HG02981 (cell line): ENCODE measurements around the gene VWA8.
"Not testable (repeated sequence)": the region's sequence is repeated elsewhere in the genome, so short reads cannot be mapped to it uniquely, and the experiment has no call there.

Experiments used
- ATAC-seq: cut with Tn5 transposase; IDR thresholded peaks from one replicate; pipeline ENCODE4 v1.9.1; 2021; ENCODE audit warnings: mild to moderate bottlenecking, moderate library complexity; ENCODE audit not compliant: unreplicated experiment

Gene VWA8

DNA sequence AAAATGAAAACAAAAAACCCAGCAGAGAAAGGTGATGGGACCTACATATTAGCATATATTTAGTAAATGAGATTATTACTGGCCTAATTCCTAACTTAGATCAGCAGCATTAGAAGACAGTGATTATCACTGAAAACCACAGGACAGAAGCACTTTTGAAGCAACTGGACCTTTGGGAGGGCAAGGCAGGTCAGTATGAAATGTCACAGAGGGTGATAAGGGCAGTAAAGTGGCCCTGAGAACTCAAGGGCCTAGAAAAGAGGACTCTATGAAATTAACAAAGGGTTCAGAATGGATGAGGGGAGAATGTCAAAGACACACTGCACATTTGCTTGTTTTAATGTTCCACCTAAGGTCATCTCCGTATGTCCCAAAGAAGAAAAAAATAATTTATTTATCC is 148.7 kb downstream of the VWA8 start:
- ATAC-seq, result no peak

DNA sequence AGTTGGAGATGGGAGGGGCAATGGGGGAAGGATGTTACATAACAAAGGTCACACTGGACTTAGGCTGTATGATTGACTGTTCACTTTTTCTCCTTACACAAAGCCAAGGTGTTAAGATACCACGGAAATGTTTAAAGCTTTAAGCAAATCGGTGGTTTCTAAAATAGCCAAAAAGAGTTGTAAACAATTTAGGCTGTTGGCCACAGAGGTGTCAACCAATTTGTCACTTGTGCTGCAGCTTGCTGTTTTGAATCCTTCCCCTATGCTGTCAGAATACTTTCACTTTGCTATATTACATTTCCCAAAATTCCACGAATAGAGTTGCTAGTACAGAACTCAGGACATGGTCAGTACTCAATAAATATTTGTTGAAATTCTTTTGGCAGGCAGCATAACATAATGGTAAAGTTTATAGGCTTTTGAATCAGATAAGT is 149.3 kb downstream of the VWA8 start:
- ATAC-seq, result no peak

DNA sequence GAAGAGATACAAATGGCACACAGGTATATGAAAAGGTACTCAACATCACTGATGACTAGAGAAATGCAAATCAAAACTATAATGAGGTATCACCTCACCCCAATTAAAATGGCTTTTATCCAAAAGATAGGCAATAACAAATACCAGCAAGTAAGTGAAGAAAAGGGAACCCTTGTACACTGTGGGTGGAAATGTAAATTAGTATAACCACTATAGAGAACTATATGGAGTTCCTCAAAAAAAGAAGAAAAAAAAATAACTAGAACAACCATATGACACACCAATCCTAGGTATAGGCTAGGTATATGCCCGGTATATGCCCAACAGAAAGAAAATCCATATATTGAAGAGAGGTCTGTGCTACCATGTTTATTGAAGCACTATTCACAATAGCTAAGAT is 150.9 kb downstream of the VWA8 start:
- no peak for ATAC-seq

DNA sequence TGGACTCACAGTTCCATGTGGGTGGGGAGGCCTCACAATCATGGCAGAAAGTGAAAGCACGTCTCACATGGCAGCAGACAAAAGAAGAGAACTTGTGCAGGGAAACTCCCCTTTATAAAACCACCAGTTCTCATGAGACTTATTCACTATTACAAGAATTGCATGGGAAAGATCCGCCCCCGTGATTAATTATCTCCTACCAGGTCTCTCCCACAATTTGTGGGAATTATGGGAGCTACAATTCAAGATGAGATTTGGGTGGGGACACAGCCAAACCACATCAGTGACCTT is 157.5 kb downstream of the VWA8 start:
- not testable (repeated sequence) for ATAC-seq

DNA sequence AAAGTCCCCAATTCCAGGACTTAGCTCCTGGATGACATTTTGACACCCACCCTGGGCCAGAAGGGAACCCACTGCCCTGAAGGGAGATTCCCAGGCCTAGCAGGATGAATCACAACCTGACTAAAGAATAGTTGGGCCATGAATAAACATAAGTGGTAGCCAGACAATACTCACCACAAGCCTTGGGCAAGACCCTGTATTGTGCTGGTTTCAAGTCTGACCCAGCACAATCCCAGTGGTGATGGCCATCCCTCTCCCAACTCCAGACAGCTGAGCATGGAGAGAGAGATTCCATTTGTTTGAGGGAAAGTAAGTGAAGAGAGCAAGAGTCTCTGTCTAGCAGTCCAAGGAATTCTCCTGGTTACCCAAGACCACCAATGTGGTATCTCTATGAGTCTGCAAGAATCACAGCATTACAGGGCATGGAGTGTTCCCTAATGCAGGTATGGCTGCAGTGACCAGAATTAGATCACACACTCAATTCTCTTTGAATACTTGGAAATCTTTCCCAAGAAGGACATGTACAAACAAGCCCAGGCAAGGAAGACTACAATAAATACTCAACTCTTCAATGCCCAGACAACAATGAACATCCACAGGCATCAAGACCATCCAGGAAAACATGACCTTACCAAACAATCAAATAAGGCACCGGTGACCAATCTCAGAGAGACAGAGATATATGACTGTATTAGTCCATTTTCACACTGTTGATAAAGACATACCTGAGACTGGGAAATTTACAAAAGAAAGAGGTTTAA is 158.0 kb downstream of the VWA8 start:
- ATAC-seq, result no peak

DNA sequence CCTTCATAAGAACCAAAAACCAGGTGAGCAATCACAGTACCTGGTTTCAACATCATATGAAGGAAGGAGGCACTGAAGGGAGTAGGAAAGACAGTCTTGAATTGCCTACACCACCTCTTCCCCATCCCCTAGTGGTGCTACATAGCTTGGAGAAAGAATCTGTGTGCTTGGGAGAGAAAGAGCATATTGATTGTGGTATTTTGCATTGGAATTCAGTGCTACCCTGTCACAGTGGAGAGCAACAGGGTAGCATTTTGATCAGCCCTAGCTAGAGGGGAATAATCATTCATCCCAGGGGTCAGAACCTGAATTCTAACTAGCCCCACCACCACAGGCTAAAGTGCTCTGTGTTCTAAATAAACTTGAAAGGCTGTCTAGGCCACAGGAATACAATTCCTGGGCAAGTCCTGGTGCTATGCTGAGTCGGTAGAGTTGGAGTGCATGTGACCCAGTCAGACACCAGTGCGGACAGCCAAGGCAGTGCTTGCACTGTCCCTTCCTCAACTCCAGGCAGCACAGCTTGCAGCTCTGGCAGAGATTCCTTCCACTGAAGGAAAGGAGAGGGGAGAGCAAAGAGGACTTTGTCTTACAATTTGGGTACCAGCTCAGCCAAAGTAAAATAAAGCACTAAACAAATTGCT is 158.7 kb downstream of the VWA8 start:
- ATAC-seq, result no peak

DNA sequence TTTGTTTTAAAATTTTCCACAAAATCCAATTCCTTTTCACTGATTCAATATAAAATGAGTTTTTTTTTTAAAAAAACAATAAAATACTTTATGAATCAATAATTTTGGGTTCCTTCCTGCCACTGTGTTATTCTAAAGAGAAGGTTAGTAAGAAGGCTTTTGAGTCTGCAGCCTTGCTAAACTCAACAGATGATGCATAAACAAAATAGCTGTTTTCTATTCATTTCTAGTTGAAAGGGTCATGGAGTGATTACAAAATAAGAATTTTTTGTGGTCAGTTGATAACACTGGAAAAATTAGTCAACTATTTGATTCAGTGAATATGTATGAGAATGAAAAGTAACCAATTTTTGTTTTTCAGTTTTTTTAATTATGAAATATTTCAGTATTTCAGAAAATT is 169.9 kb downstream of the VWA8 start:
- ATAC-seq, result no peak

DNA sequence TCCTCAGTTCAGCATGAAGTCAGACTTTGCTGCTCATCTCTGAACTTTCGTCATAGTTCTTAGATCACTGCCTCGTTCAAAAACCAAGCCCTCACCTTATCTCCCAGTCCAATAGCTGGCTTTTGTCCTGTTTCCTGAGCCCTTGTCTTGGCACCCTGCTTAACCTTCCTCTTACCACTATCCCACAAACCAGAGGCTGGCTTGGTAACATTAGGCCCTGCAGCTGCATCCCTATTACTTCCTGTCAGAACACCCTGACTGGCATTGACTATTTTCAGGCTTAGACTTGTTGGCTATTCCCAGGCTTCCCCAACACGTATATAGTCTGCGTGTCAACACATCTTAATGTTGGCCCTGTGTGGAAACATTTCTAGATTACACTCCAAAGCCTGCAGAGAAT is 172.4 kb downstream of the VWA8 start:
- no peak for ATAC-seq

DNA sequence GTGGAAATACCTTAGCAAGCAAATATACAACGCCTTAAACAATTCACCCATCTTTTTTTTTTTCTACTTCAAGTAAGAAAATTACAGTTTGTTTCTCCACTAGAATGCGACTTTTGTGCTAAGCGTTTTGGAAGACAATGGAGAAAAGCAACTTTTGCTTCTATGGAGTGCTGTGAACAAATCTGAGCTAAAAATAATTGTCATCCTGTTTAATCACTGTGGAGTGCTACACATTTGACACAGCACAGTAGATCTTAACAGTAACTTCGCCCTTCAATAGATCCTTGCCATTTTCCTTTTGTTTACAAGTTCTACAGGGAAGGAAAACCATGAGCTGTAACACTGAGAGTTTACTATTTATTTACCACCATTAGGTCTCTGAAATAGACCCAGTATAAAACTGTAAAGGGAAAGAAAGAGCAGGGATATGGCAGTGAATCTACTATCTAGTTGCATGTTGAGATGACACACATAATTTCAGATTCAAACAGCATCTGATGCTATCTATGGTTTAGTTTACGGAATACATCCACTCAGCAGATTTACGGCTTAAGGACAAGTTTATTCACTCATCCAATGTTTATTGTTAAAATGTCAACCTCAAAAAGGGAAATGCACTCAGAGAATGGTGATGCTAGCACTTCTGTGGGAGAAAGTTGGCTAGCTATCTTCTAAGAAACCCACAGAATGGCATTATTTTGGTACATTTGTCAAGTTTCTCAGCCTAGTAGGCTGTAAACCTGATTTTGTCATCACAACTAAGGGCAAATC is 175.3 kb downstream of the VWA8 start:
- no peak for ATAC-seq

DNA sequence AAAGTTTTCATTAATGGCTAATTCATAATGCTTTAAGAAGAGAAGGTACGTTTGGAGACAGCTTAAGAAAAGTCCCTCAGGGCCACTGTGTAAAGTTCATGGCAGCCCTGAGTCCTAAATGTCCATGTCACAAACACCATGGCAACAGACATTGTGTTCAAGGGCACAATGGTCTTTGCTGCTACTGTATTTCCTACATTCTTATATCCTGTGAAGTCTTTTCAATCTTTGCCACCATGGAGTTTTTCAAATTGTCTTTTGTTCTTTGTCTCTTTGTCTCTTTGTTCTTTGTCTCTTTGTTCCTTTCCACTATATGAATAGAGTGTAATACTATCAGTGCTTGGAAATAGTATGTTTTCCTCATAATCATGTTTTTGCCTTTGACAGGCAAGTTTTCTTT is 178.8 kb downstream of the VWA8 start:
- ATAC-seq, result no peak

DNA sequence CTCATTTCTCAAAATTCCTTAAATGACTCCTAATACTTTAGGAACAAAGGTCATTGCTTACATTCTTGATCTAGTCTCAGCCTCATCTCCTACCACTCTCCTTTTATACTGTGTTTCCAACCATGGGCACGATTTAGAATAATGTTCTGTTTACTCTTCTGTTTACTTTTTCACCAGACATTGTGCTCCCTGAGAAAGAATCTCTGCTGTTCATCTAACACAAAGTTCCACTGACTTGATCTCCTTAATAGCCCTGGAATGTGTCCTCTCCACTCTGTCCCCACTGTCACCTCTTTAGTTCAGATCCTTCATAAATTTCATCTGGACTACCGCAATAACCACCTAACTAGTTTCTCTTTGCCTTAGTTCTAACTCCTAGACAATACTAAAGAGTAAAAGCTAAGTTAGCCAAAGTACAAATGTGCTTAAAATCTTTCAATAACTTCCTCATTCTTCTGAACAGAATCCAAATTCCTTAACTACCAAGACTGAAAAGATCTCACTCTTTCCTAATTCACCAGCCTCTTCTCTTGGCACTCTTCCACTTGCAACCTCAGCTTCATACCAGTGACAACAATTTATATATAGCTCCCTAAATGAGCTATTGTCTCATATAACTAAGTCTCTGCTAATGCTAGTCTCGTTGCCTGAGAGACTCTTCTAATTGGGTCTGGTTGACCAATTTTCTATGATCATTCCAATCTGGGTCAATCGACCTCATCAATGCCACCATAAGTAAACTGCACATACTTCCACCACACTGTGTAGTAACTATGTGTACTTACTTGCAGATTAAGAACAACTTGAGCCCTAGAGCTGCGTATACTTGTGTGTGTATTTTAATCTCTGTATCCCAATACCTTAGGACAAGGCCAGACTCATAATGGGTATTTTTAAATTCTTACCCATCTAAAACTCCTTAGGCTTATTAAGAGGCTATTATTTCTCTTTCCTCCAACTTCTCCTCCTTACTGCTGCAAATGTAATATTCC is 179.9 kb downstream of the VWA8 start:
- no peak for ATAC-seq

DNA sequence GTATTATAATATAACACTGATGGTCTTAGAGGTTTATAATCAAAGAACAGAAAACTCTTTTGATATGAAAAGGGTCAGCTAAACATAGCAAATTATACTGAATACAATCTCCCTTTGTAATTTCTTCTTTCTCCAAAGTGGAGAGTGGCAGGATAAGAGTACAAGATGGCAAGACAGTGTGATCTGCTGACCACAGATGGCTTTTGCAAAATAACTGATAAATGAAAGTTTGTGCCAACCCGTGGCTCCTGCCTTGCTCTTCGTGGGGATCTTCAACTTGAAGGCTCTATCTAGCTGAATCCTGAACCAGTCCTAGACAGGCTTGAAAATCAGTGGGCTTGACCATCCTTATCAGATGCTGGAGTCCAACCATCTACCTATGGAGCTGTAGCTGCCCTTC is 185.7 kb downstream of the VWA8 start:
- no peak for ATAC-seq

DNA sequence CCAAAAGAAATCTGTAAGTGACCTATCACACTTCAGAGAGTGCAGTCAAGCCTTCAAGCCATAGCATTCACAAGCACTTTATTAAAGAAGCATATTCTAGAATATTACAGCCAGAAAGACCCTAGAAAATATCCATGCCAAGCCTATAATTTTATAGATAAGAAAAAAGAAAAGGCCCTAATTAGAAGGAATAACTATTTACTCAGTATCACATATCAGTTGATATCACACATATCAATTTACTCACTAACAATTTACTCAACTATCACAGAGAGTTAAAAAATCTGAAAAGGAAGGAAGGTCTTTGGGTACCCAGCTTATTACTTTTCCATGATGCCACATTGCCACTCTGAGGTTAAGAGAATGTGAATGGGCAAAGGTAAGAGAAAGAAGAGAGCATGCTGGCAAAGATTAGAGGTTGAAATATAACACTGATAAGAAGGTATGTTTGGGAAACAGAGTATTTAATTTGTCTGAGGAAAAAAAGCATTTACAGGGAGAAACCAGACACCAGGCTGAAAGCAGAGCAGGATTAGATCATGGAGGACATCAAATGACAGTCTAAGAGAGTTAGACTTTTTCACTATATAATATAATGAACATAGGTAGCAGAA is 186.2 kb downstream of the VWA8 start:
- ATAC-seq, result no peak

DNA sequence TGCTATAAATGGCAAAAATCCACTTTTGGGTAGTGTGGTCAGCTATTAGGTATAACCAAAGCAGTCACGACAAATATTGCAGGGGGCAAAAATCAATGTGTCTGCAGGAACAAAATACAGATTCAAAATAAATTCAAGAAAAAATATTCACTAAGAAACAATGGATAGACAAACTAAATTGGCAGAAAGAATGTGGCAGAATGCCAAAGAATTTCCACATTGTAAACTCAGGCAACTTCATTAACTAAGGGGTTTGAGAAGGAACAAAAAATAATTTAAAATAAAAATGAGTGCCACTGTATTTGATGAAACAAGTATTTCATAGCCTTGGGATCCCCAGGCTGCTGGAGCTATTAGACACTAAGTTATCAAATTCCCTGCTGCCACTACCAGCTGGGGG is 193.1 kb downstream of the VWA8 start:
- ATAC-seq, result no peak

DNA sequence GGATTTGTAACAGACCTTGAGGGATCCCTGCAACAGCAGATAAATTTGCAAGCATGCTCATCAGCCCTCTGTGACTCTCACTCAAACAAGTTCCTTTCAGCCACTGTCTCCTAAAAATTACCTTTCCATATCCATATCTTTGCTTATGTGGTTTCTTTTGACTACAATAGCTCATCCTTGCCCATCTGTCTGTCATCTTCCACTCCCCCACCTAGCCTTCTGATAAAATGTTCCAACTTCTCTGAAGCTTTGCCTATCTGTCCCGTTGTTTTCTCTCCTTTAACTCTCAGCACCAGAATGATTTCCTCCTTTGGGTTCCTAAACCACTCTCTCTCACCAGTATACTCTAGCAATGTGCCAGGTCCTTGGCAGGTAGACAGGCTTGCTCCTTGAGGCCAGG is 194.5 kb downstream of the VWA8 start:
- no peak for ATAC-seq

DNA sequence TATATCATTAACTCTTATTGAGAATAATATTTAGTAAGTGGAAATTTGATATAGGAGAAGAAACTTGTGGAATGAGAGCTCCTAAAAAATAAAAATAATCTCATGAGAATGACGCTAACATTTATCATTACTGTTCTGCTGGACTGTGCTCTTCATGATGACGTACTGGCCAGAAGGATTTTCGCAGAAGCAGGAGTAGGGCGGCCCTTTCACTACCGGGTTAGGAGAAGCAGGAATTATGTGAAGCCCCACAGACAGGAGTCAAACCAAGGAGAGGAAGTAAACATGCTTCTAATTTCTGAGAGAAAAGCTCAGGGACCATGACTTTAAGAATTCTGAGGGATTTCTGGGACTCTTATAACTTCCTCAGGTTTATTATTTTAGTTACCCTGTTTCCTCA is 195.1 kb downstream of the VWA8 start:
- no peak for ATAC-seq

DNA sequence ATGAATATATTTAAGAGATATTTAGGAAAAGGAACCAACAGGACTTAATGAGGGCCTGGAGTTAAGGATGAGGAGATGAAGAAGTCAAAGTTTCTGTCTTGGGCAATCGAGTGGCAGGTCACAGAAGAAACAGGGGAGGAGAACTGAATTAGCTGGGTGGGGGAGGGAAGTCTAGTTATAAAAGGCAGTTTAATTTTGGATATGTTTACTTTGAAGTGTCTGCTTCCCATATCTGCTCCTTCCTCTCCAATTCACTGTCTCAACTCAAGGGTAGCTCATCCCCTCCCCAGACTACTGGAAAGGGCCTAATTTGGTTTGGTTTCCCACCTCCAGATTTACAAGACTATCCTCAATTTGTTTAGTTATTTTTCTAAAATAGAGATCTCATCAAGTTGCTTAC is 195.9 kb downstream of the VWA8 start:
- no peak for ATAC-seq

DNA sequence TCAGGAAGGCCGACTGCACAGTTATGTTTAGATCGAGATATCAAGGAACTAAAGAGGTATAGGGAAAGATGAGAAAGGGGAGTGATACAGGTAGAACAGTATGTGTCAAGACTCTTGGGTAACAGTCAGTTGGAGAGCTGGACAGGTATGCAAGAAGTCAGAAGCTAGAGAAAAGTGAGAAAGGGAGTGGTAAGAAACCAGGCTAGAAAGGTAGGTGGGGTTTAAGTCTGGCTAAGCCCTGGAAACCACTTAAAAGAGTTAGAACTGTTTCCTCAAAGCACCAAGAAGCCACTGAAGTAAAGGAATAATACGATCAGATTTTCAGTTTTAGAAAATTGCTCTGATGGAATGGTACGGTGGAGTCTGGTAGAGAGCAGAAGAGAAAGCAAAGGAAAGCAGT is 196.4 kb downstream of the VWA8 start:
- no peak for ATAC-seq

DNA sequence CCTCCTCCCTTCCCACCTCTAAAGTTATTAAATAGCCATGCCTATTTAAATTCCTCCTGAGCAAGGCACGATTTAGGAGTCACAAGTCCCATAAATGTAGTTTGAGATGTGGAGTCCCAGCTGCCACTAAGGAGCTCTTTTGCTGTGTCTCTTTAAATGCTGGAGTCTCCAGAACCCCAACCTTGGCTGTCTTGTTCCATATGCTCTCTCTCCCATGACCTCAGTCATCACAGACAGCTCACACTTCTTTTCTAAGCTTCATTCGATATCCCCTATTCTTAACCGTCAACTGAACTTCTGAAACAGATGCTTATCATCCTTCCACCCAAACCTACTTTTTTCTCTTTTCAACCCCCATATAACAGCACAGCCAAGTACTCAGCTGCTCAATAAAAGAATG is 197.1 kb downstream of the VWA8 start:
- ATAC-seq, result no peak

DNA sequence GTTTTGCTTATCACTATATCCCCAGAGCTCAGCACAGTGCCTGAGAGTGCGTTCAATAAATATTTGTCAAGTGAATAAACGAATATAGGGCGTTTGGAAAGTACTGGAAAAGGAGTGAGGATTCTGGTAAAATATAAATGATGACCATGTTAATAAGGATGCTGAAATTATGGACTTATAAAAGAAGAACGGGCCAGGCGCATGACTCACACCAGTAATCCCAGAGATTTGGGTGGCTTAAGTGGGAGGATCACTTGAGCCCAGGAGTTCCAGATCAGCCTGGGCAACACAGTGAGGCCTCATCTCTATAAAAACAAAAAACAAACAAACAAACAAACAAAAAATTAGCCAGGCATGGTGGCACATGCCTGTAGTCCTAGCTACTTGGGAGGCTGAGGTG is 198.1 kb downstream of the VWA8 start:
- ATAC-seq, result no peak
